Measurements from ENCODE around the gene PDE6H.
A peak's percentile ranks its signal among the peaks of the same experiment; 100 is the strongest.

The PDE6H gene

GRCh38 chr12:14972816-14973215 is at the start of gene PDE6H:
Gene PDE6H (plus strand): TSS chr12:14973042. CDS start chr12:14978013, 4,971 bp downstream.
- no peak for DNase-seq (ENCODE audit: low spot score)

DNA sequence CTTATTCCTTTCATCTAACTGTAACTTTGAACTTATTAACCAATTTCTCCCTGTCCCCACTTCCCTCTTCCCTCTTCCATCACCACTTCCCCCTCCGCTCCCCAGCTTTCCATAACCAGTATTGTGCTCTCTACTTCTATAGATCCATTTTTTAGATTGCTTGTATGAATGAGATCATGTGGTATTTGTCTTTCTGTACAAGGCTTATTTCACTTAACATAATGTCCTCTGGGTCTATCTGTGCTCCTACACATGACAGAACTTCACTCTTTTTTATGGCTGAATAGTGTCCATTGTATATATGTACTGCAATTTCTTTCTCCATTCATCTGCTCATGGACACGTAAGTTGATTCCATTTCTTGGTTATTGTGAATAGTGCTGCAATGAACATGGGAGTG is 48.9 kb upstream of the PDE6H start:
- no peak for DNase-seq (ENCODE audit: low spot score)

DNA sequence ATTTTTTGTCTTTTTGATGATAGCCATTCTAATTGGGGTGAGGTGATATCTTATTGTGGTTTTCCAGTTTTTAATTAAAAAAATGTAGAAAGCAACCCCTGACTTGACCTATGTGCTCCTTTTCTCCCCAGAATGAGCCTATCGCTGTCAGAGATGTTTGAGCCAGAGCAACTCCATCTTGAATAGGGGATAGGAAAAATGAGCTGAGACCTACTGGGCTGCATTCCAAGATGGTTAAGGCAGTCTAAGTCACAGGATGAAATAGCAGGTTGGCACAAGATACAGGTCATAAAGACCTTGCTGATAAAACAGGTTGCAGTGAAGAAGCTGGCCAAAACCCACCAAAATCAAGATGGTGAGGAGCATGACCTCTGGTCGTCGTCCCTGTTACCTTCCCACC is 48.3 kb upstream of the PDE6H start:
- DNase-seq (ENCODE audit: low spot score) = no peak

DNA sequence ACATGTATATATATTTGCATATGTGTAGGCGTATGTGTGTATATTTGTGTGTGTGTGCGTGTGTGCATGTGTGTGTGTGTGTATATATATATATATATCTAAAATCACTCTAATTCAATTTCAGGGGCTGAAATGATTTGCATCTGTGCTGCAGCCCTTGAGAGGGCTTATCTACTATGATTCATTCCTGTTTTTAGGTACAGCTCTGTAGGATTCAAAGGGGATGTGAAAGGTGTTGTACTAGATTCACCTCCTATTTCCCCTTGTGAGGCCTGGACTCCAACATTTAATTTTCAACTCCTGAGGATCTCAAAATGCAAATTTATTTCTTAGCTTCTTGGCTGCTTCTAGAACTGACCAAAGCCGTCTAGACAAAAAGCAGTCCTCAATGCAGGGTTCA is 45.6 kb upstream of the PDE6H start:
- DNase-seq (ENCODE audit: low spot score) = no peak

GRCh38 chr12:14928931-14929330 is 43.9 kb upstream of the PDE6H start:
- DNase-seq (ENCODE audit: low spot score) = no peak

DNA sequence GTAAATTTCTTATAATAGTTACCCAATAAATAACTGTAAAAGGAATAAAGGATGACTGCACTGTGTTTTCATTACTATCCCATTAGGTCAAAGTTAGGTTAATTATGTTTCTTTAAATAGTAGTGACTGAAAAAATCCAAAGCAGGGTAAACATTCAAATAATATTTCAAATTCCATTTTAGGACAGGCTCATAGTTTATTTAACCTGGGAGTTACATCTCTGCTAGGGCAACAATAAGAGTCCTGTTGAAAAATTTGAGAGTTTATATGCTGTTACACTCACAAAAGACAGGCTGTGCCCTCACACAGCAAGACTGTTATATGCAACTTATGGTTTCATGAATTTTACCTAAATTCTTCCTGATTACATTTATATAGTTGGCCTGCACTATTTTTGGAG is 42.5 kb upstream of the PDE6H start:
- DNase-seq (ENCODE audit: low spot score) = no peak

DNA sequence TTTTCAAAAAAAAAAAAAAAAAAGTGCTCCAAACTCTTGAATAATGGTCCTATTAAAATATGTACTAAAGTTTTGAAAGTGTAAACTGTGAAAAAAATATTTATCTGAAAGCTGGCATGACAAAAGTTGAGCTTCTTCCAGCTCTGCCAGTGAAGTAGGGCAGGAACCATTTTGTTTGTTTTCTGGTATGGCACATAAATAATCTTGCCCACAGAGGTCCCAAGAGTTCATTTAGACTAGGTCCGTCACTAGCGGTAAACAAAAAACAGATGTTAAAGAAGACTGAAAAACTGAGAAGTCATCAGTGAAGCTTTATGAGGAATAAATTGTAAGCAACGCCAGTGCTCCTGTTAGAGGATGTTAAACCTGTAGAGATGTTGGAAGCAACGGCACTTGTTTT is 41.5 kb upstream of the PDE6H start:
- DNase-seq (ENCODE audit: low spot score) = no peak

- no peak for DNase-seq (ENCODE audit: low spot score)
These were observed 40.9 kb upstream of the PDE6H start for GRCh38 chr12:14931791-14932560.

GRCh38 chr12:14934511-14934910 is 38.3 kb upstream of the PDE6H start:
- DNase-seq (ENCODE audit: low spot score) = no peak

- no peak for DNase-seq (ENCODE audit: low spot score)
These were observed 37.8 kb upstream of the PDE6H start for GRCh38 chr12:14935031-14935430.

DNA sequence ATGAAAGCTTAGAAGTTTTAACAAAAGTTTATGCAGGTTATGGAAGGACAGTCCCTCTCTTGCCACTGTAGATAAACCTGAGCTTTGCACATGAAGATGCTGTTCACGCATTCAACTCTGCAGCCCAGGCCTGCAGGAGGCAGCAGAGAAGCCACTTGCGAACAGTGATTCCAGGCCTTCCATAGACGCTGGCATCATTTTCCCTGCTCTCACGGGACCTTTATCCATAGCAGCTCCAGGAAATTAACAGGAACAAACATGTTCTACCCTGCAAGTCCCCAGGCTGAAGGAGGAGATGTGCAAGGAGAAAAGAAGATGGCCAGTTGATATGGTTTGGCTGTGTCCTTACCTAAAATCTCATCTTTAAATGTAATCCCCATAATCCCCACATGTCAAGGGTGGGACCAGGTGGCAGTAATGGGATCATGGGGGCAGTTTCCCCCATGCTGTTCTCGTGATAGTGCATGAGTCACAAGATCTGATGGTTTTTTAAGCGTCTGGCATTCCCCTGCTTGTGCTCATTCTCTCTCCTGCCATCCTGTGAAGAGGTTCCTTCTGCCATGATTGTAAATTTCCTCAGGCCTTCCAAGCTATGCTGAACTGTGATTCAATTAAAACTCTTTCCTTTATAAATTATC is 36.5 kb upstream of the PDE6H start:
- peak; percentile 61 for DNase-seq (ENCODE audit: low spot score)

- no peak for DNase-seq (ENCODE audit: low spot score)
These were observed 35.8 kb upstream of the PDE6H start for GRCh38 chr12:14937014-14937413.

DNA sequence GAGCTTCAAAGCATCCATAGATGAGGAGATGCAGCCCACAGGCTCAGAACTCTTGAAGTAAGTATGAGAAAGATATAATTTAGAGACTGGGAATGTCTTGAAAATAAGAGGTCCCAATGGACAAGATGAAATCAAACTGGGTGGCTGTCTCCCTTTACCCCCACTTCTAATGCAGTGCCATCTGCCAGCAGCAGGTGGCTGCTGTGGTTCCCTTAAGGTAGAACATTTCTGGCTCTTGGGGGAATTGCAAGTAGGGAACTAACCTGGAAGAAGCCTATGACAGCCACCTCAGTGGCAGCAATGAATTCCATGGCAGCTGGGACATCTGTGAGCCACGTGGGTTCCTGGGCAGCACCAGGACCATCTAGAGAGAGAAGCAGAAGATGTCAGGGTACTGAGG is 35.2 kb upstream of the PDE6H start:
- DNase-seq (ENCODE audit: low spot score) = no peak

DNA sequence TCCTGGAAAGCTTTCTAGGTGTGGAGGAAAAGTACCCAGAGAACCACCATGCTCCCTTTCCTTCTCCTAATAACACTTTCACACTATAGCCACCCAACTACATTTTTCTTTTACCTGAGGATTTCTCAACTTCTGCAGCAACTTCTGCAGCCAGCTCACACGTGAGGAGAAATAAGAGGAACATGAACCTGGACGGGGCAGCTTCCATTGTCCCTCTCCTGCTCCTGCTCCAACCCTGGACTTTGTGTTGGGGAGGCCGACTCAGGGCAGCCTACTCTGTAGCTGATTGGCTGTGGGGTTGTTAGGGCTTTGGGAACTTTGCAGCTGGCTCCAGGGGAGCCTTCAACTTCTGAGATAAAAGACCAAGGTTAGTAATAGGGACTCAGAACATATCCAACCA is 34.5 kb upstream of the PDE6H start, which contains the start of gene ERP27:
Gene ERP27 (minus strand): TSS at position 237 of the 400 bp plus-strand sequence. CDS start 29 bp downstream, at position 208.
- no peak for DNase-seq (ENCODE audit: low spot score)

- no peak for DNase-seq (ENCODE audit: low spot score)
These were observed 31.5 kb upstream of the PDE6H start for GRCh38 chr12:14941369-14941768.

DNA sequence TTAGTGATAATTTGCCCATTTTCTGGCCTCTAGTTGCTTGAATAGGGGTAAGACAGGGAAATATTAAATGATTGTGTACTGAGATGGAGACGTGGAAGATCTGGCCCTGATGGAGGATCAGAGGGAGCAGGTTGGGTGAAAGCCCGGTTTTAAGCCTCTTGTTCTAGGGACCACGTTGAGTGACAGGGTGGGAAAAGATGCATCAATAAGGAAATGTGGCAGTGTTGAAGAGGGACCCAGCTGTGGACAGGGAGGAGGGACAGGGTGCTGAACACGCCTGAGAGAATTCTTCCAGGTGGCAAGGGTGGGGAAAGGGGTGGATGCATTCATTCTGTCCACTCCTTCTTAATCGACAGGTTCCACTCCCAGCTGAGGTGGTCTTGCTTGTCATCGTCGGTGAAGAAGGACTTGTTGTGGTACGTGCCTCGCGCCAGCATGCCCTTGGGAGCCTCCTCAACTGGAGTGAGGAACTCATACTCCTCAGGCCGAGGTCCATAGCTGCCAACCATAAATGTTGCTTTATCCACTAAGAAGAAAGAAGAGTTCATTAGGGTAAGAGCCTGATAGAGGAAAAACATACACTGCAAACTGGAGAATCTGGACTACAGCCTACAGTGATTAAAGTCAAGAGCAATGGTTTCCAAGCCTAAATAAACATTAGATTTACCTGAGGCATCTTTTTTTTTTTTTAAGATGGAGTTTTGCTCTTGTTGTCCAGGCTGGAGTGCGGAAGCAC is 30.5 kb upstream of the PDE6H start:
- DNase-seq (ENCODE audit: low spot score) = no peak

DNA sequence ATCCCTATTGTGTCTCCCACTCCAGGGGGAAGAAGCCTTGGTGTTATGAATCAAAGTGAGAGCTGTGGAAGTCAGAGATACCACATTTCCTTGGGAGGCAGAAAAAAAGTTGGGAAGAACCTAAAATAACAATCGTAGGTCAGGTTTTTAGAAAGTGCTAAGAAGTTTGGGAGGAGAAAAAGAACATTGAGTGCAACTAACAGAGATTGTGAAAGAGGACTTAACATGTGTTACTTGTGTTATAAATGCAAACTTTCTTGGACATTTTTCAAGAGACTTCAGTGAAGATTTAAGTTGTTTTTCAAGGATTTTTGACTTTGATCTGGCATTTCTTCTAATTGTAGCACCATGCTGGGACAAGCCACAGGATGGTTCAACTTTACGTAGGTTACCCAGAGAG is 26.7 kb upstream of the PDE6H start:
- DNase-seq (ENCODE audit: low spot score) = no peak

DNA sequence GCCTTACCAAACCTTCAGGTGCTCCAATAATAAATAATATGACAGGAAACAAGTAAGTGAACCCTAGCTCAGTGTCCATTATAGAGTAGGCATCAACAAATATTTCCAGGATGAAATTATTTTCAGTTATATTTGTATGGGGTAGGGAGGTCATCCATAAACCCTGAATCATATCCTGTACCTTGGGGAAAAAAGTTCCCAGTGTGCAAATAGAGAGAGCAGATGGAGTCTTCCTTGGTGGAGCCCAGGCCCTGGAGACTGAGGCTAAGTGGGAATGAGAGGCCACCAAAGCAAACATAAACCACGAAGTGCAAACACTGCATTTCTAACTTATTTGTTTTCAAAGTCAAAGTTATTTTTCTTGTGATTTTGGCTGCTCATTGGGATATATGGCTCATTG is 26.0 kb upstream of the PDE6H start:
- no peak for DNase-seq (ENCODE audit: low spot score)

- DNase-seq (ENCODE audit: low spot score) = no peak
These were observed 24.2 kb upstream of the PDE6H start for GRCh38 chr12:14948672-14949071.

DNA sequence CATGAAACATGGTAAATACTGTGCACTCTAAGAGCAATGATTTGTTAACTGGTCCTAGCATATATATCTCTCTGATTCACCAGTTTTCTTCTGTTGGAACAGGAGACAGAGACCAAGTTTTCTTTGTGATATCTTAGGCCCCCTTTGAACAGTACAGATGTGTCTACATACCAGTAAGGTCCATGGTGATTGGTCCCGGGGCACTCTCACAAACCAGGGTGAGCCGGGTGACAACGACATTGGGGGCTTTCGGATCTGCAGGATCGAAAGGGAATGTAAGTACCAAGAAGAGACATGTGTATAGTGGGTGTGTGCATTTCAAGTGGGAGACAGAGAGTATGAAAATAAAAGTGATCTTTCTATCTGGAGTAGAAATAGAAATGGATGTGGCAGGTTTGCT is 23.2 kb upstream of the PDE6H start:
- DNase-seq (ENCODE audit: low spot score) = no peak

DNA sequence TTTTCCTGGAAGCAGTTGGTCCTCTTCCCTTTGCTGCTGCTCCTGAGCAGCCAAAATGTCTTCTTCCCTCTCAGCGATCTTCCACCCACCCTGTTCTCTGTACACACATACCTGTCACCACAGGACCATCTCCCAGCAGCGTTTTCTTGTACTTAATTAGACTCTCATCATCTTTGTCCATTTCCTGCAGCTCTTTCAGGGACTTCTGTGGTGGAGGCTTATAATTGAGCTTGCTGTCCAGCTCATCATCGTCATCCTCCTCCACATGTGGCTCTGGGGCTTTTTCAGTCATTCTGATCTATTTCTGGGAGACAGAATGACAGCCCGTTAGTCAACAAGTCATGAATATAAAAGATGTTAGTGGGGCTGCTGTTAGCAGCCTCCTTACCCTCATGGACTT is 22.4 kb upstream of the PDE6H start:
- no peak for DNase-seq (ENCODE audit: low spot score)

DNA sequence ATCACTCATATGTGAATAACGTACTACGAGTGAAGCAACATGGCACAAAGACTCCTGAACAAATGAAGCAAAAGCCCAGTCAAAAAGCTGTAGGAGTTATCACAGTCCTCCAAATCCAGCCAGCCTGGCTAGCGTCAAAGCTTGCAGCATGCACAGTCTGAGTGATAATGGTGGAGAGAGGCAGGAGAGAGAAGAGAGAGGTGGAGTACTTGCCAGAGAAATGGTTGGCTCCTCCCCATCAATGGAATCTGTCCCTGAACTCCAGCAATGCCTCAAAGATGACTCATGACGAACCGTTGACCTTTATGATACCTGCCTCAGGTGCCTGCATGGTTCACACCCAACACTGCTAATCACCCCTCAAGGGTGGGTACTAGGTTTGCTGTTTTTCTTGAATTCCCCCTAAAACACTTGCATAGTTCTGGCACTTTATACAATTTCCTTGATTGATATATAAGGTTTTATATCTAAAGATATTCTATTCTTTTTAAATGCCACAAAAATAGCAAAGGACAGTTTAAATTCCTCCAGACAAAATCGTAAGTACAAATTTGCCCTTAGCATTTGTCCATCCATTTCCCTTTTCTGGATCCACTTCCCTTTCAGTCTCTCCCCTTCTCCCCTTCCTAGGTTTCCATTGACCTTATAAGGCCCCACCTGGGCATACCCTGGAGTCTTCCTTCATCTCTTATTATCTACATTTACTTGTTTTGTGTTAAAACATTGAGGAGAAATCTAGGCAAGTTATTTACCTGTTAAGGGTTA is 21.7 kb upstream of the PDE6H start:
- no peak for DNase-seq (ENCODE audit: low spot score)

Measured in D341Med (cell line).